Prostate gland (tissue), 2 donors: ENCODE results near the gene SULT1B1.

Experiments
- POLR2A ChIP-seq: fragments of 450-650 bp; IDR thresholded peaks from one replicate; pipeline ENCODE4 v1.6.1; 2016; ENCODE audit warnings: antibody characterized with exemption, mild to moderate bottlenecking
- POLR2AphosphoS5 ChIP-seq: sonication (generic); formaldehyde crosslinking; IDR thresholded peaks from one replicate; pipeline ENCODE4 v1.6.1; 2017; ENCODE audit warnings: antibody characterized with exemption
- TF ChIP-seq, protein P1 (sequence below), 4 experiments: fragments of 200-600 bp in 2 of 4; fragments of 450-650 bp in 2 of 4; sonication (generic) in 2 of 4; IDR thresholded peaks; 1 replicate in 3 of 4; 2 replicates in 1 of 4; pipeline ENCODE4 v1.5.1; 2016 to 2019; ENCODE audit warnings: antibody characterized with exemption in 4 of 4, mild to moderate bottlenecking in 2 of 4, moderate library complexity in 2 of 4

- TF ChIP-seq, protein P1, sequence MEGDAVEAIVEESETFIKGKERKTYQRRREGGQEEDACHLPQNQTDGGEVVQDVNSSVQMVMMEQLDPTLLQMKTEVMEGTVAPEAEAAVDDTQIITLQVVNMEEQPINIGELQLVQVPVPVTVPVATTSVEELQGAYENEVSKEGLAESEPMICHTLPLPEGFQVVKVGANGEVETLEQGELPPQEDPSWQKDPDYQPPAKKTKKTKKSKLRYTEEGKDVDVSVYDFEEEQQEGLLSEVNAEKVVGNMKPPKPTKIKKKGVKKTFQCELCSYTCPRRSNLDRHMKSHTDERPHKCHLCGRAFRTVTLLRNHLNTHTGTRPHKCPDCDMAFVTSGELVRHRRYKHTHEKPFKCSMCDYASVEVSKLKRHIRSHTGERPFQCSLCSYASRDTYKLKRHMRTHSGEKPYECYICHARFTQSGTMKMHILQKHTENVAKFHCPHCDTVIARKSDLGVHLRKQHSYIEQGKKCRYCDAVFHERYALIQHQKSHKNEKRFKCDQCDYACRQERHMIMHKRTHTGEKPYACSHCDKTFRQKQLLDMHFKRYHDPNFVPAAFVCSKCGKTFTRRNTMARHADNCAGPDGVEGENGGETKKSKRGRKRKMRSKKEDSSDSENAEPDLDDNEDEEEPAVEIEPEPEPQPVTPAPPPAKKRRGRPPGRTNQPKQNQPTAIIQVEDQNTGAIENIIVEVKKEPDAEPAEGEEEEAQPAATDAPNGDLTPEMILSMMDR (IDR thresholded peaks at IDR 0.05): no peak
- TF ChIP-seq POLR2A (no peak), POLR2AphosphoS5 (no peak)
Measured at GRCh38 chr4:69702201-69702600, 58.2 kb downstream of the SULT1B1 start.
